Effector memory CD4-positive, alpha-beta T cell (primary cell): ENCODE data around the gene UBR1.
"Not testable (repeated sequence)": the region's sequence is repeated elsewhere in the genome, so short reads cannot be mapped to it uniquely, and the experiment has no call there.

ENCODE experiments used
- DNase-seq, 3 donors: peaks; one replicate each; pipeline ENCODE4 v3.0.0-alpha.2; 2020
- H3K27ac ChIP-seq: 2 replicates; pipeline ENCODE4 v1.7.0; 2013; ENCODE audit warnings: mild to moderate bottlenecking, low read length, moderate library complexity; ENCODE audit not compliant: insufficient read depth, poor library complexity, severe bottlenecking
- H3K27me3 ChIP-seq: replicated peaks from 2 replicates; pipeline ENCODE4 v1.7.0; 2013; ENCODE audit warnings: mild to moderate bottlenecking, low read length; ENCODE audit not compliant: insufficient read depth, control insufficient read depth, poor library complexity, severe bottlenecking
- H3K36me3 ChIP-seq: 2 replicates; pipeline ENCODE4 v1.7.0; 2013; ENCODE audit warnings: mild to moderate bottlenecking, low read length, moderate library complexity; ENCODE audit not compliant: control insufficient read depth, insufficient read depth
- H3K4me1 ChIP-seq: 2 replicates; pipeline ENCODE4 v1.7.0; 2013; ENCODE audit warnings: low read length, mild to moderate bottlenecking; ENCODE audit not compliant: control insufficient read depth, insufficient read depth, poor library complexity, severe bottlenecking
- H3K4me3 ChIP-seq: 2 replicates; pipeline ENCODE4 v1.7.0; 2013; ENCODE audit warnings: low read length, low read depth, mild to moderate bottlenecking; ENCODE audit not compliant: insufficient read depth, poor library complexity, severe bottlenecking
- H3K9me3 ChIP-seq: 2 replicates; pipeline ENCODE4 v1.7.0; 2013; ENCODE audit warnings: mild to moderate bottlenecking, low read length, moderate library complexity; ENCODE audit not compliant: control insufficient read depth

UBR1 gene

GRCh38 chr15:43133430-43134156 is 27.8 kb upstream of the UBR1 start, which contains the start of gene TMEM62:
TMEM62 (plus strand) TSS chr15:43133586; CDS start chr15:43133803, 217 bp downstream.
- H3K36me3 ChIP-seq: peaks cover 6% of the 10 kb centered on the region
- no peaks in the 10 kb centered on the region for H3K4me1 ChIP-seq
- H3K9me3 ChIP-seq: no peaks in the 10 kb centered on the region
- peak within 1 kb of the TSS; percentile 95 for H3K4me3 ChIP-seq
- DNase-seq: peak; percentile 29 to 52 (median 38)
- no peaks in the 10 kb centered on the region for H3K27me3 ChIP-seq
- H3K27ac ChIP-seq: peak within 1 kb of the TSS; percentile 66

DNA sequence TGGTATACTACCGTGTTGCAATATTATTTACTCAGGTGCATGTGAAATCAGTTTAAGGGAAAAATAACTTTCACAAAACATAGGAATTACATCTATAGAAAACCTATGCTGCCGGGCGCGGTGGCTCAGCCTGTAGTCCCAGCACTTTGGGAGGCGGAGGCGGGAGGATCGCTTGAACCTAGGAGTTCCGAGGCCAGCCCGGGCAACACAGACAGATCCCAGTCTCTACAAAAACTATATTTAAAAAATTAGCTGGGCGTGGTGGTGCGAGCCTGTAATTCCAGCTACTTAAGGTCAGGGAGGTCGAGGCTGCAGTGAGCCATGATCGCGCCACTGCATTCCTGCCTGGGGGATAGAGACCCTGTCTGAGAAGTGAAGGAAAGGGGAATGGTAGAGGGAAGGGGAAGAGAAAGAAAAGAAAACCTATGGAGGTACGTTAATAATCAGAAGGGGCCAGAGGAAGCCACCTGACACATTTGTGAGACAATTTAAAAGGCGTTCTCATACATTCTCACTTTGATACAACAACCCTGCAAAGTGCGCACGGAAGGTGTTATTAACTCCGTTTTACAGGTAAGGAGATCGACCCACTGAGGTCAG is 27.1 kb upstream of the UBR1 start:
- Histone ChIP-seq H3K4me3 (peak overlapping the region; percentile 95), H3K36me3 (peaks cover 6% of the 10 kb centered on the region), H3K27ac (peak overlapping the region; percentile 66), H3K4me1 (no peaks in the 10 kb centered on the region), H3K9me3 (no peaks in the 10 kb centered on the region), H3K27me3 (no peaks in the 10 kb centered on the region)
- no peak for DNase-seq

DNA sequence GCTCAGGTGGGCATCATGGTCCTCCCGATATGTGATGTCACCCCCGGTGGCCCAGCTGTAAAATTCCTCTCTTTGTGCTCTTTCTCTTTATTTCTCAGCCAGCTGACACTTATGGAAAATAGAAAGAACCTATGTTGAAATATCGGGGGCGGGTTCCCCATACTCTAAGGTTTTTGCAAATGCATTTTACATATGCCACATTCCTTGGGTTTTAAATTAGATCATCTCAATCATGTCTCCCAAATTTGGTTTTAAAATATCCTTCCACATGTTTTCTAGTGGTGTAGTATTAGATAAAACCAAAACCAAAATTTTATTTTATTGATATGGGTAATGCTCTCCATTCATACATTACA is 23.1 kb upstream of the UBR1 start:
- Histone ChIP-seq H3K27me3 (no peaks in the 10 kb centered on the region), H3K4me3 (no peak overlapping the region), H3K4me1 (no peaks in the 10 kb centered on the region), H3K27ac (no peak overlapping the region), H3K36me3 (no peaks in the 10 kb centered on the region), H3K9me3 (no peaks in the 10 kb centered on the region)
- no peak for DNase-seq

DNA sequence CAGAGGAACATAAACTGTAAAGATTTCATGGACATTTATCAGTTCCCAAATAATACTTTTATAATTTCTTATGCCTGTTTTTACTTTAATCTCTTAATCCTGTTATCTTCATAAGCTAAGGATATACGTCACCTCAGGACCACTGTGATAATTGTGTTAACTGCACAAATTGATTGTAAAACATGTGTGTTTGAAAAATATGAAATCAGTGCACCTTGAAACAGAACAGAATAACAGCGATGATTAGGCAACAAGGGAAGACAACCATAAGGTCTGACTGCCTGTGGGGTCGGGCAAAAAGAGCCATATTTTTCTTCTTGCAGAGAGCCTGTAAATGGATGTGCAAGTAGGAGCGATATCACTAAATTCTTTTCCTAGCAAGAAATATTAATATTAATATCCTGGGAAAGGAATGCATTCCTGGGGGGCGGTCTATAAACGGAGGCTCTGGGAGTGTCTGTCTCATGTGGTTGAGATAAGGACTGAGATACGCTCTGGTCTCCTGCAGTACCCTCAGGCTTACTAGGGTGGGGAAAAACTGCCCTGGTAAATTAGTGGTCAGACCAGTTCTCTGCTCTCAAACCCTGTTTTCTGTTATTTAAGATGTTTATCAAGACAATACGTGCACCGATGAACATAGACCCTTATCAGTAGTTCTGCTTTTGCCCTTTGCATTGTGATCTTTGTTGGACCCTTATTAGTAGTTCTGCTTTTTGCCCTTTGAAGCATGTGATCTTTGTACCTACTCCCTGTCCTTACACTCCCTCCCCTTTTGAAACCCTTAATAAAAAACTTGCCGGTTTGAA is 22.5 kb upstream of the UBR1 start:
- DNase-seq, H3K4me3 ChIP-seq, H3K9me3 ChIP-seq, H3K4me1 ChIP-seq, H3K36me3 ChIP-seq, H3K27me3 ChIP-seq, H3K27ac ChIP-seq: not testable (repeated sequence)

- no peaks in the 10 kb centered on the region for H3K9me3 ChIP-seq
- DNase-seq: no peak
- H3K27ac ChIP-seq: no peak overlapping the region
- H3K36me3 ChIP-seq: no peaks in the 10 kb centered on the region
- H3K4me3 ChIP-seq: no peak overlapping the region
- no peaks in the 10 kb centered on the region for H3K4me1 ChIP-seq
- H3K27me3 ChIP-seq: no peaks in the 10 kb centered on the region
Observed at GRCh38 chr15:43127752-43128151, 21.9 kb upstream of the UBR1 start.

GRCh38 chr15:43126356-43126755 is 20.5 kb upstream of the UBR1 start:
- Histone ChIP-seq H3K4me1 (no peaks in the 10 kb centered on the region), H3K4me3 (no peak overlapping the region), H3K9me3 (no peaks in the 10 kb centered on the region), H3K27me3 (no peaks in the 10 kb centered on the region), H3K27ac (no peak overlapping the region), H3K36me3 (no peaks in the 10 kb centered on the region)
- no peak for DNase-seq

GRCh38 chr15:43125100-43125661 is 19.3 kb upstream of the UBR1 start:
- no peaks in the 10 kb centered on the region for H3K27me3 ChIP-seq
- no peak overlapping the region for H3K4me3 ChIP-seq
- DNase-seq: no peak
- no peaks in the 10 kb centered on the region for H3K9me3 ChIP-seq
- H3K27ac ChIP-seq: no peak overlapping the region
- no peaks in the 10 kb centered on the region for H3K36me3 ChIP-seq
- no peaks in the 10 kb centered on the region for H3K4me1 ChIP-seq

- DNase-seq: no peak
- Histone ChIP-seq H3K4me3 (no peak overlapping the region), H3K36me3 (no peaks in the 10 kb centered on the region), H3K27me3 (no peaks in the 10 kb centered on the region), H3K4me1 (no peaks in the 10 kb centered on the region), H3K9me3 (no peaks in the 10 kb centered on the region), H3K27ac (no peak overlapping the region)
Observed at GRCh38 chr15:43121863-43122262, 16.0 kb upstream of the UBR1 start.

GRCh38 chr15:43118829-43119228 is 13.0 kb upstream of the UBR1 start:
- Histone ChIP-seq H3K4me3 (no peak overlapping the region), H3K27ac (no peak overlapping the region), H3K9me3 (no peaks in the 10 kb centered on the region), H3K27me3 (no peaks in the 10 kb centered on the region), H3K4me1 (no peaks in the 10 kb centered on the region), H3K36me3 (no peaks in the 10 kb centered on the region)
- no peak for DNase-seq

GRCh38 chr15:43118286-43118685 is 12.4 kb upstream of the UBR1 start:
- Histone ChIP-seq H3K4me1 (no peaks in the 10 kb centered on the region), H3K9me3 (no peaks in the 10 kb centered on the region), H3K27ac (no peak overlapping the region), H3K27me3 (no peaks in the 10 kb centered on the region), H3K36me3 (no peaks in the 10 kb centered on the region), H3K4me3 (no peak overlapping the region)
- no peak for DNase-seq
